Endothelial cell of umbilical vein (primary cell): Measurements from ENCODE around the gene KIF2C. TPM values are rescaled to one million over a fixed set of nuclear protein-coding genes. Genes with fewer than 3 reads are reported as not detected.

Experiments used
- BruUV-seq: library from RNA; stranded (reverse); fragments of 400-500 nt; replicated peaks from 2 replicates; lab custom pipeline; 2021; lab: Mats Ljungman, UMichigan
- CTCF ChIA-PET: fragments of 300-600, 350-600 bp; sonication (Branson Sonifier 250); formaldehyde crosslinking; loops from one replicate; lab custom pipeline; 2021; ENCODE audit warnings: antibody characterized with exemption, inconsistent platforms; lab: Charles Lee
- POLR2A ChIA-PET: fragments of 300-600, 350-600 bp; sonication (Branson Sonifier 250); formaldehyde crosslinking; loops from one replicate; lab custom pipeline; 2021; ENCODE audit warnings: antibody characterized with exemption, inconsistent platforms; lab: Charles Lee
- DNase-seq: peaks from one replicate; pipeline ENCODE4 v3.0.0-alpha.2; 2011; ENCODE audit warnings: low read depth, low spot score
- FAIRE-seq: peaks from 2 replicates; lab custom pipeline; 2011; peaks lifted over from hg19 to GRCh38; lab: Jason Lieb, UNC
- H2AFZ ChIP-seq: 2 replicates; pipeline ENCODE4 v1.6.0; 2012; ENCODE audit warnings: low read depth, low read length, control low read depth, inconsistent platforms
- H3K27ac ChIP-seq: 2 replicates; pipeline ENCODE4 v1.5.1; 2011; ENCODE audit warnings: low read depth, mild to moderate bottlenecking, control low read depth, low read length, moderate library complexity; ENCODE audit not compliant: insufficient read depth
- H3K27me3 ChIP-seq, 2 experiments: 2 replicates each; pipeline versions ENCODE4 v1.6.0 to v1.6.1; 2011; ENCODE audit warnings: low read length in 2 of 2, mixed read lengths in 1 of 2; ENCODE audit not compliant: control insufficient read depth in 2 of 2, insufficient read depth in 2 of 2
- H3K36me3 ChIP-seq, 2 experiments: 2 replicates in 1 of 2; 3 replicates in 1 of 2; pipeline ENCODE4 v1.5.1; 2011; ENCODE audit warnings: low read length in 2 of 2, mild to moderate bottlenecking in 1 of 2, moderate library complexity in 1 of 2; ENCODE audit not compliant: control insufficient read depth in 2 of 2, insufficient read depth in 2 of 2; ENCODE audit errors: extremely low read depth in 1 of 2
- H3K4me1 ChIP-seq: 3 replicates; pipeline ENCODE4 v1.5.1; 2011; ENCODE audit warnings: mild to moderate bottlenecking, low read length; ENCODE audit not compliant: control insufficient read depth, insufficient read depth; ENCODE audit errors: extremely low read depth
- H3K4me2 ChIP-seq: 2 replicates; pipeline ENCODE4 v1.6.1; 2011; ENCODE audit warnings: low read length, control low read depth, mixed read lengths; ENCODE audit not compliant: insufficient read depth
- H3K4me3 ChIP-seq, 3 experiments: fragments of 200-600 bp in 1 of 3; sonication (generic), shearing (Covaris generic) in 1 of 3; replicated peaks in 1 of 3; 2 replicates each; pipeline ENCODE4 v1.5.1; 2011 to 2016; ENCODE audit warnings: control low read depth in 3 of 3, low read length in 3 of 3, mild to moderate bottlenecking in 2 of 3, inconsistent platforms in 1 of 3, low read depth in 1 of 3, moderate library complexity in 1 of 3; ENCODE audit not compliant: insufficient read depth in 1 of 3
- H3K79me2 ChIP-seq: 2 replicates; pipeline ENCODE4 v1.6.0; 2012; ENCODE audit warnings: low read length, inconsistent platforms; ENCODE audit not compliant: control insufficient read depth, insufficient read depth
- H3K9ac ChIP-seq: replicated peaks from 2 replicates; pipeline ENCODE3; 2011; ENCODE audit warnings: low read length, control low read depth; ENCODE audit not compliant: insufficient read depth; ENCODE audit errors: extremely low read depth
- H3K9me1 ChIP-seq: replicated peaks from 3 replicates; pipeline ENCODE4 v1.6.0; 2011; ENCODE audit warnings: mild to moderate bottlenecking, low read length; ENCODE audit not compliant: control insufficient read depth, insufficient read depth; ENCODE audit errors: extremely low read depth
- H3K9me3 ChIP-seq: replicated peaks from 2 replicates; pipeline ENCODE4 v1.5.1; 2012; ENCODE audit warnings: low read length, inconsistent platforms; ENCODE audit not compliant: control insufficient read depth, insufficient read depth
- H4K20me1 ChIP-seq: replicated peaks from 2 replicates; pipeline ENCODE3; 2011; ENCODE audit warnings: mild to moderate bottlenecking, low read length; ENCODE audit not compliant: control insufficient read depth, insufficient read depth; ENCODE audit errors: extremely low read depth
- CTCF ChIP-seq, 2 donors: IDR thresholded peaks; 1 replicate in 1 of 2; 2 replicates in 1 of 2; pipeline ENCODE4 v1.5.1; 2011; ENCODE audit warnings: low read length in 2 of 2, mild to moderate bottlenecking in 2 of 2, moderate library complexity in 2 of 2, control low read depth in 1 of 2, inconsistent platforms in 1 of 2, low read depth in 1 of 2; ENCODE audit not compliant: insufficient read depth in 1 of 2; ENCODE audit errors: extremely low read depth in 1 of 2
- EZH2 ChIP-seq: IDR thresholded peaks from 2 replicates; pipeline ENCODE4 v1.6.1; 2012; ENCODE audit warnings: borderline replicate concordance, low read depth, mild to moderate bottlenecking, moderate library complexity, low read length, inconsistent platforms; ENCODE audit not compliant: severe bottlenecking
- FOS ChIP-seq: IDR thresholded peaks from 2 replicates; pipeline ENCODE4 v1.6.1; 2011; ENCODE audit warnings: mild to moderate bottlenecking, low read length, moderate library complexity, borderline replicate concordance; ENCODE audit not compliant: insufficient read depth
- GATA2 ChIP-seq: IDR thresholded peaks from 2 replicates; pipeline ENCODE4 v1.7.0; 2011; ENCODE audit warnings: low read depth, mild to moderate bottlenecking, moderate library complexity, mixed read lengths, low read length; ENCODE audit not compliant: insufficient read length, insufficient read depth
- JUN ChIP-seq: IDR thresholded peaks from 2 replicates; pipeline ENCODE4 v1.6.1; 2011; ENCODE audit warnings: borderline replicate concordance, low read depth; ENCODE audit not compliant: insufficient read length, insufficient read depth
- MAX ChIP-seq: IDR thresholded peaks from 2 replicates; pipeline ENCODE4 v1.6.1; 2011; ENCODE audit not compliant: insufficient read depth, insufficient read length
- MYC ChIP-seq: IDR thresholded peaks from one replicate; pipeline ENCODE4 v1.6.1; 2011; ENCODE audit warnings: mild to moderate bottlenecking, low read depth, low read length
- POLR2A ChIP-seq: IDR thresholded peaks from 2 replicates; pipeline ENCODE4 v1.6.1; 2012; ENCODE audit warnings: low read depth, mild to moderate bottlenecking, control low read depth, low read length
- POLR2AphosphoS5 ChIP-seq: IDR thresholded peaks from 2 replicates; pipeline ENCODE4 v1.6.1; 2012; ENCODE audit warnings: low read depth, mild to moderate bottlenecking, control low read depth, low read length, moderate library complexity; ENCODE audit not compliant: insufficient read depth
- dilution Hi-C: fragments of 300-500 bp; cut with MboI; formaldehyde crosslinking; loops from one replicate; pipeline ENCODE4 v1.15.0; 2019; ENCODE audit warnings: low sequenced_read_pairs; ENCODE audit not compliant: extremely low pct_ligation_motif_present
- intact Hi-C: fragments of 100-400 bp; cut with micrococcal nuclease; formaldehyde crosslinking; loops from one replicate; pipeline ENCODE4 v1.10.0; 2022
- polyA plus RNA-seq, 4 experiments: library from polyadenylated mRNA; depleted of rRNA in 3 of 4; stranded (reverse) in 3 of 4; unstranded in 1 of 4; fragments of >200 nt; gene quantifications; 2 replicates each; pipeline versions ENCODE4 v1.2.1 to v1.2.3, GENCODE V29; 2011 to 2012; ENCODE audit warnings: missing spikeins in 1 of 4
- total RNA-seq: library from RNA; stranded (reverse); gene quantifications from 2 replicates; pipeline ENCODE4 v1.2.3, GENCODE V29; 2021

The KIF2C gene
- total and polyA plus RNA-seq, 2 donors (not counting 3 experiments of a cell fraction or from before 2014, with no cell fraction given) = 27.1 to 53.7 TPM

GRCh38 chr1:44701141-44701573, 38.5 kb upstream of the KIF2C start:
- Histone ChIP-seq H3K4me3 (no peak overlapping the region), H3K9me3 (no peaks in the 10 kb centered on the region), H3K27ac (no peak overlapping the region), H3K9me1 (no peaks in the 10 kb centered on the region), H3K79me2 (no peaks in the 10 kb centered on the region), H3K27me3 (peaks cover 2 to 4% of the 10 kb centered on the region in 2 experiments), H3K4me1 (no peaks in the 10 kb centered on the region), H3K36me3 (no peaks in the 10 kb centered on the region), H2AFZ (no peak overlapping the region), H3K9ac (no peak overlapping the region), H4K20me1 (no peaks in the 10 kb centered on the region), H3K4me2 (no peak overlapping the region)
- ChIA-PET CTCF (no interaction called here), POLR2A (no interaction called here)
- FAIRE-seq (no peak), DNase-seq (no peak)
- no TSS peak for BruUV-seq
- intact Hi-C loops (no loop called here), dilution Hi-C loops (no loop called here)
- TF ChIP-seq CTCF (IDR thresholded peaks at IDR 0.05; ENCODE audit: extremely low read depth in 1 of 2, insufficient read depth in 1 of 2, low read depth in 1 of 2, low read length in 2 of 2) = no peak
- TF ChIP-seq JUN = no peak
- TF ChIP-seq GATA2 = no peak
- TF ChIP-seq POLR2AphosphoS5 = no peak
- no peak for TF ChIP-seq FOS
- no peak for TF ChIP-seq POLR2A
- TF ChIP-seq EZH2 = no peak
- no peak for TF ChIP-seq MAX
- no peak for TF ChIP-seq MYC
